Fibroblast of peridontal ligament (primary cell): ENCODE measurements around the gene FAAP100.

ENCODE experiments used
- DNase-seq: peaks from one replicate; pipeline ENCODE4 v3.0.0-alpha.2; 2010; ENCODE audit errors: extremely low read depth

The FAAP100 gene

GRCh38 chr17:81576621-81577277, 24.6 kb upstream of the FAAP100 start:
- DNase-seq, result peak; percentile 85

GRCh38 chr17:81575836-81576235, 23.7 kb upstream of the FAAP100 start:
- no peak for DNase-seq

GRCh38 chr17:81574643-81574956, 22.4 kb upstream of the FAAP100 start:
- DNase-seq, result no peak

GRCh38 chr17:81573794-81574642, 21.9 kb upstream of the FAAP100 start:
- no peak for DNase-seq

GRCh38 chr17:81572563-81573168, 20.5 kb upstream of the FAAP100 start:
- no peak for DNase-seq

GRCh38 chr17:81570964-81571363, 18.8 kb upstream of the FAAP100 start:
- no peak for DNase-seq

- DNase-seq, result no peak
Measured at GRCh38 chr17:81569986-81570514, 17.9 kb upstream of the FAAP100 start.

GRCh38 chr17:81568416-81568815, 16.3 kb upstream of the FAAP100 start:
- no peak for DNase-seq

- DNase-seq, result no peak
Measured at GRCh38 chr17:81567191-81567590, 15.0 kb upstream of the FAAP100 start.

GRCh38 chr17:81566461-81567126, 14.4 kb upstream of the FAAP100 start:
- peak; percentile 95 for DNase-seq

GRCh38 chr17:81565231-81565630, 13.1 kb upstream of the FAAP100 start:
- no peak for DNase-seq

- no peak for DNase-seq
Measured at GRCh38 chr17:81564778-81565177, 12.6 kb upstream of the FAAP100 start.

GRCh38 chr17:81563861-81564586, 11.9 kb upstream of the FAAP100 start:
- peak; percentile 75 for DNase-seq

- DNase-seq, result peak; percentile 26
Measured at GRCh38 chr17:81561494-81561885, 9.3 kb upstream of the FAAP100 start.

GRCh38 chr17:81558941-81559806, 7.0 kb upstream of the FAAP100 start:
- no peak for DNase-seq

GRCh38 chr17:81558115-81558468, 5.9 kb upstream of the FAAP100 start:
- no peak for DNase-seq

- no peak for DNase-seq
Measured at GRCh38 chr17:81557276-81558114, 5.3 kb upstream of the FAAP100 start.

GRCh38 chr17:81556863-81557262, 4.7 kb upstream of the FAAP100 start:
- no peak for DNase-seq

- peak; percentile 29 for DNase-seq
Measured at GRCh38 chr17:81556175-81556691, 4.1 kb upstream of the FAAP100 start.
